Measurements from ENCODE around the gene FAM199X.

The FAM199X gene

DNA sequence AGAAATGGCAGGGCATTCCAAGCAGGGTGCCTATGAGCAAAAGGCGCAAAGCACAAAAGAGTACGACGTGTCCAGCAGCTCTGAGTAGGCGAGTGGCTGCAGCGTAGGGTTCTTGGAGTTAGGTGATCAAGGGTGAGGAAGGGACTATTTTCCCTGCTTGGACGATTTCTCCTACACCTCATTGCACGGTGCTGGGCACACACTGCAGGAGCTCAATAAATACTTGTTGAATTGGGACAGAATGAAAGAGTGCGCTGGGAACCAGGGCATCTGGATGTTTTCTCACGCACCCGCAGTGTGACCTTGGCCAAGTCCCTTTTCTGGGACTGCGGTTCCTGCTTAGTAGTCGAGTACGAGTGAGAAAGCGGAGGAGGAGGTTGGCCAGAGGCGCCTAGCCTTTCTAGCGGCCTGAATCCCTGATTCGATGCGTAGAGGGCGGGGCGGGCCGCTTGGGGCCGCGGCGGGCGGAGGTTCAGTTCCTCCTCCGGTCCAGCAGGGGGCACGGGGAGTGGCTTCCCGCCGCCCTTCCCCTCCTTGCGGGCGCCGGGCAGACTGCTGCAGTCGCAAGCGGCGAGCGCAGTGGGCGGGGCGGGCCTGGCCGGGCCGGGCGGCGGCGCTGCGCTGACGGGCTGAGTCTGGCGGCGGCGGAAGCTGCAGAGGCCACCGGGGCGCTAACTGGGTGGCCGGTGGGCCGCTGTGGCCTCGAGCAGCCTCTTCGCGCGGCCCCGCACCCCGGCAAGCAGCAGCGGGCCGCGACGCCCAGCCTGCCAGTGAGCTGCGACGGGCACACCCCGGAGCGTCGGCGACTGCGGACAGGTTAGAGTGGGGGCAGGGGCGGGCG lies at the start of gene FAM199X:
Gene FAM199X, plus strand, starts transcription at position 560 of the 841 bp plus-strand sequence. CDS start 333 bp downstream, outside the sequence.
- H3K36me3 ChIP-seq (ENCODE audit: insufficient read depth, low read length) = no peaks in the 10 kb centered on the region
- H3K27me3 ChIP-seq (ENCODE audit: control insufficient read depth in 1 of 2, insufficient read depth in 2 of 2, low read length in 2 of 2) = no peaks in the 10 kb centered on the region

GRCh38 chrX:104117759-104118158 lies 48.5 kb upstream of the FAM199X start:
- H3K4me1 ChIP-seq (ENCODE audit: insufficient read depth, low read length) = no peaks in the 10 kb centered on the region
- H3K9me3 ChIP-seq (ENCODE audit: low read length) = no peaks in the 10 kb centered on the region
- H3K9ac ChIP-seq (ENCODE audit: low read length) = no peak overlapping the region
- H3K27me3 ChIP-seq (ENCODE audit: control insufficient read depth in 1 of 2, insufficient read depth in 2 of 2, low read length in 2 of 2) = no peaks in the 10 kb centered on the region
- H3K4me3 ChIP-seq (ENCODE audit: low read depth in 1 of 2, low read length in 2 of 2) = no peak overlapping the region
- no peaks in the 10 kb centered on the region for H3K36me3 ChIP-seq (ENCODE audit: insufficient read depth, low read length)
- no peak overlapping the region for H3K27ac ChIP-seq (ENCODE audit: low read depth, low read length)

More for the DNA sequence above, at the start of gene FAM199X:
- Histone ChIP-seq H3K4me3 (ENCODE audit: low read depth in 1 of 2, low read length in 2 of 2) (peak within 1 kb of the TSS; percentile 42 to 73), H3K9ac (ENCODE audit: low read length) (peak within 1 kb of the TSS; percentile 49), H3K27ac (ENCODE audit: low read depth, low read length) (peak within 1 kb of the TSS; percentile 58), H3K4me1 (ENCODE audit: insufficient read depth, low read length) (no peaks in the 10 kb centered on the region), H3K9me3 (ENCODE audit: low read length) (no peaks in the 10 kb centered on the region)

GRCh38 chrX:104118765-104119164 lies 47.5 kb upstream of the FAM199X start:
- no peaks in the 10 kb centered on the region for H3K27me3 ChIP-seq (ENCODE audit: control insufficient read depth in 1 of 2, insufficient read depth in 2 of 2, low read length in 2 of 2)
- no peaks in the 10 kb centered on the region for H3K9me3 ChIP-seq (ENCODE audit: low read length)
- no peaks in the 10 kb centered on the region for H3K36me3 ChIP-seq (ENCODE audit: insufficient read depth, low read length)
- no peak overlapping the region for H3K9ac ChIP-seq (ENCODE audit: low read length)
- no peak overlapping the region for H3K4me3 ChIP-seq (ENCODE audit: low read depth in 1 of 2, low read length in 2 of 2)
- no peak overlapping the region for H3K27ac ChIP-seq (ENCODE audit: low read depth, low read length)
- no peaks in the 10 kb centered on the region for H3K4me1 ChIP-seq (ENCODE audit: insufficient read depth, low read length)

DNA sequence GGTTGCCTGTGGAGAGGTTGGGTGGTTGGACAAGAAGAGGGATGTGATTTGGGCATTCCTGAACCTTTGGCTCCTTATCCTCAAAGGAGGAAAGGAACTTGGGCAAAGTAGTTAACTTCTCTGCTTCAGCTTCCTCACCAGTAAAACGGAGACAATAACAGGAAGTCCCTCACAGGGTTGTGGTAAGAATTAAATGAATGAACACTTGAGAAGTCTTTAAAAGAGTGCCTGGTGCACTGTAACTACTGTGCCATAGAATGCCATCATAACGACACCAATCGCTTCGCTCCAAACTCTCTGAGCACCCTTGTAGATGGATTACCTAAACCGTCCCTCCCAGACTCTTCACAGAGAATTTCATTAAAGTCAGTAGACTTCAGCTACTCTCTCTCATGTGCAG lies 43.4 kb upstream of the FAM199X start:
- Histone ChIP-seq H3K9me3 (ENCODE audit: low read length) (no peaks in the 10 kb centered on the region), H3K9ac (ENCODE audit: low read length) (no peak overlapping the region), H3K36me3 (ENCODE audit: insufficient read depth, low read length) (no peaks in the 10 kb centered on the region), H3K4me1 (ENCODE audit: insufficient read depth, low read length) (no peaks in the 10 kb centered on the region), H3K4me3 (ENCODE audit: low read depth in 1 of 2, low read length in 2 of 2) (no peak overlapping the region), H3K27ac (ENCODE audit: low read depth, low read length) (no peak overlapping the region), H3K27me3 (ENCODE audit: control insufficient read depth in 1 of 2, insufficient read depth in 2 of 2, low read length in 2 of 2) (no peaks in the 10 kb centered on the region)

DNA sequence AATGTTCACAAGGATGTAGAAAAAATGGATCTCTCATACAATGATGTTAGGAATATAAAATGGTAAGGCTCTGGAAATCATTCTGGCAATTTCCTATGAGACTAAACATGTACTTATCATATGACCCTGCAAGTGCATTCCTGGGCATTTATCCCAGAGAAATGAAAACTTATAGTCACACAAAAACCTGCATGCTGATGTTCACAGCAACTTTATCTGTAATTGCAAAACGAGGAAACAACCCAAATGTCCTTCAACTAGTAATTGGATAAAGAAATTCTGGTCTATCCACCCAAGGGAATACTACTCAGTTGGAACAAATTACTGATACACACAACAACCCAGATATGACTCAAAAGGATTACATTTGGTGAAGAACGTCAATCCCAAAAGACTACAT lies 39.4 kb upstream of the FAM199X start:
- H3K27me3 ChIP-seq (ENCODE audit: control insufficient read depth in 1 of 2, insufficient read depth in 2 of 2, low read length in 2 of 2) = no peaks in the 10 kb centered on the region
- H3K36me3 ChIP-seq (ENCODE audit: insufficient read depth, low read length) = no peaks in the 10 kb centered on the region
- no peak overlapping the region for H3K27ac ChIP-seq (ENCODE audit: low read depth, low read length)
- no peaks in the 10 kb centered on the region for H3K9me3 ChIP-seq (ENCODE audit: low read length)
- H3K9ac ChIP-seq (ENCODE audit: low read length) = no peak overlapping the region
- no peaks in the 10 kb centered on the region for H3K4me1 ChIP-seq (ENCODE audit: insufficient read depth, low read length)
- H3K4me3 ChIP-seq (ENCODE audit: low read depth in 1 of 2, low read length in 2 of 2) = no peak overlapping the region

DNA sequence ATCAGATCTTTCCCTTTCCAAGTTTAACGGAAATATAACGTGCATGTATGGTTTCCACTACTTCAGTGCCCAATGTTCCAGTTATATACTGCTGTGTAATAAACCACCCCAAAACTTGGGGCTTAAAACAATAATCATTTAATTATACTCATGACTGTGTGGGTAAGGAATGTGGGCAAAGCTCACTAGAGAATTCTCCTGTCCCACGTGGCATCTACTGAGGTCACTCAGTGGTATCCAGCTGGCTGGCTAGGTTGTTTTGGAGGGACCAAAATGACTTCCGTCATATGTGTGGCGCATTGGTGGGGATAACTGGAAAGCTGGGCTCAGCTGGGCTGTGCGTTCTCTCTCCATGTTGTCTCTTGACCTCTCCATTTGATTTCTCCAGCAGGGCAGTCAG lies 35.4 kb upstream of the FAM199X start:
- H3K4me1 ChIP-seq (ENCODE audit: insufficient read depth, low read length) = peaks cover 5% of the 10 kb centered on the region
- no peak overlapping the region for H3K9ac ChIP-seq (ENCODE audit: low read length)
- H3K27ac ChIP-seq (ENCODE audit: low read depth, low read length) = no peak overlapping the region
- no peaks in the 10 kb centered on the region for H3K9me3 ChIP-seq (ENCODE audit: low read length)
- H3K36me3 ChIP-seq (ENCODE audit: insufficient read depth, low read length) = no peaks in the 10 kb centered on the region
- H3K27me3 ChIP-seq (ENCODE audit: control insufficient read depth in 1 of 2, insufficient read depth in 2 of 2, low read length in 2 of 2) = no peaks in the 10 kb centered on the region
- H3K4me3 ChIP-seq (ENCODE audit: low read depth in 1 of 2, low read length in 2 of 2) = no peak overlapping the region

DNA sequence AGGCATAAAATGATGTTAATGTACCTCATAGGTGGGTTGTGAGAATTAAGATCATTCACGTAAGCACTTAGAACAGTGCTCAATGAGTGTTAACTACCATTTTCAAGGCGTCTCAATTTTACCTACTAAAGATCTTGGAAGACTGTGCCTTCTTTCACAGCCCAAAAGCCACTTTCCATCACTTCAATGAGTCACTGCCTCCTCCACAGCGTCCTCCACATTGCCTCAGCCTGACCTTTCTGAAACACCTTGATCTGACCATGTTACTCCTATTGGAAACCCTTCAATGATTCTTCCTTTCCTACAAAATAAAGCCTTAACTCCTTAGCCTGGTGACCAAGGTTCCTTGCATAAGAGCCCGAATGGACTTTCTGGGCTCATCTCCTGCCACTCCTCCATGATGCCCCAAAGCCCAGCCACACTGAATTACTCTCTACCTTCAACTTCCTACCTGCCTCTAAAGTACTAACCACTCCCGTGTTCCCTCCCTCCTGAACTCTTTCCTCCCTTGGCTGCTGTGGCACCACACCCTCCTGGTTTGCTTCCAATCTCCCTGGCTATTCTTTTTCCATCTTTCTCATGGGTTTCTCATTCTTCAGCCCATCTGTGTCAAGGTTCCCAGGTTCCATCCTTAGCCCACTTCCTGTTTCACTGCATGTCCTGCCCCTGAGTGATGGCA lies 31.5 kb upstream of the FAM199X start:
- H3K36me3 ChIP-seq (ENCODE audit: insufficient read depth, low read length) = no peaks in the 10 kb centered on the region
- H3K4me1 ChIP-seq (ENCODE audit: insufficient read depth, low read length) = peaks cover 6% of the 10 kb centered on the region
- H3K27me3 ChIP-seq (ENCODE audit: control insufficient read depth in 1 of 2, insufficient read depth in 2 of 2, low read length in 2 of 2) = no peaks in the 10 kb centered on the region
- H3K4me3 ChIP-seq (ENCODE audit: low read depth in 1 of 2, low read length in 2 of 2) = no peak overlapping the region
- no peak overlapping the region for H3K27ac ChIP-seq (ENCODE audit: low read depth, low read length)
- no peak overlapping the region for H3K9ac ChIP-seq (ENCODE audit: low read length)
- H3K9me3 ChIP-seq (ENCODE audit: low read length) = no peaks in the 10 kb centered on the region

GRCh38 chrX:104135677-104136076 lies 30.6 kb upstream of the FAM199X start:
- Histone ChIP-seq H3K36me3 (ENCODE audit: insufficient read depth, low read length) (no peaks in the 10 kb centered on the region), H3K9me3 (ENCODE audit: low read length) (no peaks in the 10 kb centered on the region), H3K4me1 (ENCODE audit: insufficient read depth, low read length) (peaks cover 6% of the 10 kb centered on the region), H3K9ac (ENCODE audit: low read length) (no peak overlapping the region), H3K27ac (ENCODE audit: low read depth, low read length) (no peak overlapping the region), H3K27me3 (ENCODE audit: control insufficient read depth in 1 of 2, insufficient read depth in 2 of 2, low read length in 2 of 2) (no peaks in the 10 kb centered on the region), H3K4me3 (ENCODE audit: low read depth in 1 of 2, low read length in 2 of 2) (no peak overlapping the region)

DNA sequence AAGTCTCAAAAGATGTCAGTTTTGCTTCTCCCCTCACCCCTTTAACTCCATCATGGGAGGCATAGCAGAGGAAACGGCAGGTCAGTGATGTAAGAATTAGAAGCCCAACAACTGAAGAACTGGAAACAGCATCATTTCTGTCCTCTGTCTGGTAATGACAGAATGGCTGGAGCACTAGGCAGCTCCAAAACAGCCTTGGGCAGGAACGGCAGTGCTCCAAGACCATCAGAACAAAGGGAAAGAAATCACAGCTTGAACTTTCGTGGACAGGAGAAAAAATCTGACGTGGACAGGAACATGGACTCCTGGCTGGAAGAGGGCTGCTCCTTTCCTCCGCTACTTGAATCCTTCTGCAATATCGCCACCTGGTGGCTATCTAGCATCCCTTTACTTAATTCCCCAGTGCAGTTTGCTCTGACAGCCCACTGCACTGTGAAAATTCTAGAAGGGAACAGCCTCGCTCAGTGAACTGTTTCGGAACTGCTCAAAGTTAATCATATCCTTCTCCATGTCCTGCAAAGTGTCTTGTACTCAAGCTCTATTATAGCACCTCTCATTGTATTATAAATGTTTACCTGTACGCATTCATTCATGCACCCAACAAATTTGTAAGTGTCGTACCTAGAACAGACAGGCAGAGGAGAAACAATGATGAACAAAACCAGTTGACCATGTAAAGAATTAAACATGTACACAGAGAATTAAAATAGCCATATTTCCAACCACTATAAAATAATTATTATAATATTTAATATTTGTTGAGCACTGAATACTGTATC lies 29.8 kb upstream of the FAM199X start:
- Histone ChIP-seq H3K27ac (ENCODE audit: low read depth, low read length) (no peak overlapping the region), H3K4me1 (ENCODE audit: insufficient read depth, low read length) (peaks cover 6% of the 10 kb centered on the region), H3K4me3 (ENCODE audit: low read depth in 1 of 2, low read length in 2 of 2) (peak overlapping the region in 1 of 2 donors; percentile 52), H3K27me3 (ENCODE audit: control insufficient read depth in 1 of 2, insufficient read depth in 2 of 2, low read length in 2 of 2) (no peaks in the 10 kb centered on the region), H3K9ac (ENCODE audit: low read length) (peak overlapping the region; percentile 56), H3K36me3 (ENCODE audit: insufficient read depth, low read length) (no peaks in the 10 kb centered on the region), H3K9me3 (ENCODE audit: low read length) (no peaks in the 10 kb centered on the region)

DNA sequence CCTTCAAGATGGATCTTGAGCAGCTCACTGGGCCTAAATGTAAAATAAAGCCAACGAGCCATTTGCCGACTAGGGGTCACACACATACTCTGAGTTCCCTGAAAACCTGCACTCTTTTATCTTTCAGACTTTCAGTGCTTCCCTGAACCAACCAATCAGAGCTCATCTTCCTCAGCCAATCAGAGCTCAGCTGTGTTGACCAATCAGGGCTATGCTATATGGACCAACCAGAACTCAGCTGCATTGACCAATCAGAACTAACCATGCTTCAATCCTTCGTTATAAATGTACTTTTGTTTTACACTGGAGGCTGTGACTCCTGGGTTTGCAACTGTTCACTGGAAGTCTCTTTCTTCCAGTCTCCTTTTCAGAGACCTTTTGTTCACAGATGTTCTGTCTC lies 28.8 kb upstream of the FAM199X start:
- no peak overlapping the region for H3K4me3 ChIP-seq (ENCODE audit: low read depth in 1 of 2, low read length in 2 of 2)
- no peak overlapping the region for H3K27ac ChIP-seq (ENCODE audit: low read depth, low read length)
- no peaks in the 10 kb centered on the region for H3K27me3 ChIP-seq (ENCODE audit: control insufficient read depth in 1 of 2, insufficient read depth in 2 of 2, low read length in 2 of 2)
- no peak overlapping the region for H3K9ac ChIP-seq (ENCODE audit: low read length)
- no peaks in the 10 kb centered on the region for H3K36me3 ChIP-seq (ENCODE audit: insufficient read depth, low read length)
- H3K9me3 ChIP-seq (ENCODE audit: low read length) = no peaks in the 10 kb centered on the region
- H3K4me1 ChIP-seq (ENCODE audit: insufficient read depth, low read length) = peaks cover 6% of the 10 kb centered on the region

DNA sequence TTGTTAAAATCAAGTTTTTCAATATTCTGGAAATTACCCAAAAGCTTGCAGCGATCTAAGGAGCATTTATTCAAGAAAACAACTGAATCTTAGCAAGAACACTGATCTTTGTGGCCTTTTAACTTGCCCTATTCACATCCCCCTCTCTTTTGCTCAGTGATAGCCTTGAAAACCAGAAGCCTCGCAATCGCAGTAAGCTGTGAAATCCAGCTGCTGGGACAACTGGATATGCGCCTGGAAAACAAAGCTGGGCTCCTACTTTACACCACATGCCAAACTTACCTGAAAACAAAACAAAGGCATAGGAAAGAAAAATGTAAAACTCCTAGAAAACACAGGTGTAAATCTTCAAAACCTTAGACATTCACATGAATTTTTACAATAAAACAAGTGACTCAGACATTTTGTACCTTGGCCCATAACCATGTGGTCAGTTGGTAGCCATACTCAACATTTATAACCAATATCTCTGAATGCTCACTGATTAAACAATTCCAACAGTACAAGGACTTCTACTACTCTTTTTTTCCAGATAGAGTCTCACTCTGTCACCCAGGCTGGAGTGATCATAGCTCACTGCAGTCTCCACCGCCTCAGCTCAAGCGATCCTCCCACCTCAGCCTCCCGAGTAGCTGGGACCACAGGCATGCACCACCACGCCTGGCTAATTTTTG lies 25.0 kb upstream of the FAM199X start:
- H3K27ac ChIP-seq (ENCODE audit: low read depth, low read length) = no peak overlapping the region
- no peaks in the 10 kb centered on the region for H3K4me1 ChIP-seq (ENCODE audit: insufficient read depth, low read length)
- H3K9me3 ChIP-seq (ENCODE audit: low read length) = no peaks in the 10 kb centered on the region
- no peaks in the 10 kb centered on the region for H3K36me3 ChIP-seq (ENCODE audit: insufficient read depth, low read length)
- no peaks in the 10 kb centered on the region for H3K27me3 ChIP-seq (ENCODE audit: control insufficient read depth in 1 of 2, insufficient read depth in 2 of 2, low read length in 2 of 2)
- H3K9ac ChIP-seq (ENCODE audit: low read length) = no peak overlapping the region
- no peak overlapping the region for H3K4me3 ChIP-seq (ENCODE audit: low read depth in 1 of 2, low read length in 2 of 2)
